GM23338 (cell line): ENCODE results near the gene EEA1. TPM values are rescaled to one million over a fixed set of nuclear protein-coding genes. Genes with fewer than 3 reads are reported as not detected.

Experiments
- ATAC-seq: fragments of 200-7000 bp; cut with Tn5 transposase; 3 replicates; pipeline ENCODE4 v1.9.1; 2020
- DNase-seq: peaks from one replicate; pipeline ENCODE4 v3.0.0-alpha.2; 2015; ENCODE audit warnings: low spot score
- H2AFZ ChIP-seq: fragments of 200-600 bp; sonication (generic); 2 replicates; pipeline ENCODE4 v1.8.0; 2016; ENCODE audit warnings: antibody characterized with exemption, mild to moderate bottlenecking, moderate library complexity
- H3F3A ChIP-seq: fragments of 200-600 bp; sonication (generic); replicated peaks from 2 replicates; pipeline ENCODE4 v1.8.0; 2017; ENCODE audit warnings: antibody characterized with exemption, mixed run types, low read depth
- H3K27ac ChIP-seq: fragments of 200-600 bp; sonication (generic); 2 replicates; pipeline ENCODE4 v1.6.1; 2016; ENCODE audit warnings: low read depth
- H3K27me3 ChIP-seq: fragments of 200-600 bp; sonication (generic); 2 replicates; pipeline ENCODE4 v1.8.0; 2016; ENCODE audit warnings: mild to moderate bottlenecking, mixed run types, moderate library complexity; ENCODE audit not compliant: insufficient read depth
- H3K36me3 ChIP-seq: fragments of 200-600 bp; sonication (generic); 2 replicates; pipeline ENCODE4 v1.8.0; 2016; ENCODE audit warnings: mild to moderate bottlenecking; ENCODE audit not compliant: insufficient read depth
- H3K4me1 ChIP-seq: fragments of 200-600 bp; sonication (generic); 2 replicates; pipeline ENCODE4 v1.8.0; 2016; ENCODE audit warnings: mild to moderate bottlenecking, moderate library complexity; ENCODE audit not compliant: insufficient read depth
- H3K4me2 ChIP-seq: fragments of 200-600 bp; sonication (generic); 2 replicates; pipeline ENCODE4 v1.7.1; 2017; ENCODE audit warnings: mixed run types
- H3K4me3 ChIP-seq: fragments of 200-600 bp; sonication (generic); 2 replicates; pipeline ENCODE4 v1.6.1; 2016; ENCODE audit warnings: mixed run types
- H3K79me2 ChIP-seq: fragments of 200-600 bp; sonication (generic); replicated peaks from 2 replicates; pipeline ENCODE4 v1.8.0; 2017; ENCODE audit warnings: mild to moderate bottlenecking; ENCODE audit not compliant: insufficient read depth
- H3K9me2 ChIP-seq: fragments of 200-600 bp; sonication (generic); 2 replicates; pipeline ENCODE4 v1.8.0; 2017; ENCODE audit not compliant: insufficient read depth
- H4K20me1 ChIP-seq: fragments of 200-600 bp; sonication (generic); replicated peaks from 2 replicates; pipeline ENCODE4 v1.8.0; 2017; ENCODE audit warnings: mild to moderate bottlenecking; ENCODE audit not compliant: insufficient read depth
- H3K27ac Mint-ChIP-seq: 2 replicates; pipeline ENCODE4 v1.8.0; 2020; ENCODE audit warnings: inconsistent platforms, mild to moderate bottlenecking, moderate library complexity, mixed read lengths
- H3K27me3 Mint-ChIP-seq: 3 replicates; pipeline ENCODE4 v1.8.0; 2022; ENCODE audit warnings: low read depth, mild to moderate bottlenecking, moderate library complexity, mixed read lengths, inconsistent platforms; ENCODE audit not compliant: insufficient read depth, poor library complexity
- H3K36me3 Mint-ChIP-seq: 3 replicates; pipeline ENCODE4 v1.8.0; 2021; ENCODE audit warnings: low read depth, mild to moderate bottlenecking, inconsistent platforms, moderate library complexity, mixed read lengths
- H3K4me1 Mint-ChIP-seq: 3 replicates; pipeline ENCODE4 v1.8.0; 2020; ENCODE audit warnings: mild to moderate bottlenecking, inconsistent platforms, mixed read lengths
- H3K4me3 Mint-ChIP-seq: 3 replicates; pipeline ENCODE4 v1.8.0; 2021; ENCODE audit warnings: moderate library complexity, mild to moderate bottlenecking, inconsistent platforms, mixed read lengths
- H3K9me3 Mint-ChIP-seq: 3 replicates; pipeline ENCODE4 v1.8.0; 2020; ENCODE audit warnings: moderate library complexity, mild to moderate bottlenecking, inconsistent platforms, mixed read lengths
- CREB1 ChIP-seq: fragments of 250-450 bp; sonication (Bioruptor Pico); IDR thresholded peaks from 2 replicates; pipeline ENCODE4 v1.5.0; 2020; ENCODE audit warnings: low read depth, mild to moderate bottlenecking, moderate library complexity
- ETS1 ChIP-seq: IDR thresholded peaks from 2 replicates; pipeline ENCODE4 v1.6.1; 2016; ENCODE audit warnings: antibody characterized with exemption
- EZH2 ChIP-seq: fragments of 200-600 bp; sonication (generic); IDR thresholded peaks from one replicate; pipeline ENCODE4 v1.8.0; 2017; ENCODE audit warnings: antibody characterized with exemption, mild to moderate bottlenecking, low read depth; ENCODE audit not compliant: unreplicated experiment
- EZH2phosphoT487 ChIP-seq: fragments of 200-600 bp; sonication (generic); IDR thresholded peaks from one replicate; pipeline ENCODE4 v1.8.1; 2018; ENCODE audit warnings: antibody characterized with exemption; ENCODE audit not compliant: unreplicated experiment
- JUNB ChIP-seq: IDR thresholded peaks from one replicate; pipeline ENCODE4 v1.6.1; 2016; ENCODE audit warnings: antibody characterized with exemption; ENCODE audit not compliant: unreplicated experiment
- NANOG ChIP-seq: IDR thresholded peaks from 2 replicates; pipeline ENCODE4 v1.6.1; 2016; ENCODE audit warnings: antibody characterized with exemption, borderline replicate concordance
- POLR2AphosphoS5 ChIP-seq: IDR thresholded peaks from 2 replicates; pipeline ENCODE4 v1.6.1; 2016; ENCODE audit warnings: antibody characterized with exemption, low read depth
- ZNF114 ChIP-seq: fragments of 250-450 bp; sonication (Bioruptor Pico); IDR thresholded peaks from 2 replicates; pipeline ENCODE4 v1.5.0; 2020; ENCODE audit warnings: mild to moderate bottlenecking, moderate library complexity
- ZNF331 ChIP-seq: fragments of 250-450 bp; sonication (Bioruptor Pico); IDR thresholded peaks from 2 replicates; pipeline ENCODE4 v1.5.0; 2020; ENCODE audit warnings: low read depth, mild to moderate bottlenecking, moderate library complexity
- ZNF462 ChIP-seq: fragments of 250-450 bp; sonication (Bioruptor Pico); IDR thresholded peaks from 2 replicates; pipeline ENCODE4 v1.5.0; 2020; ENCODE audit warnings: mild to moderate bottlenecking, moderate library complexity
- polyA plus RNA-seq: library from polyadenylated mRNA; unstranded; fragments of >200 nt; fragmentation: Nextera tagmentation; extraction: Ambion mirVana; gene quantifications from 2 replicates; pipeline ENCODE4 v1.2.1, GENCODE V29; 2016
- total RNA-seq: library from RNA; depleted of rRNA; stranded (reverse); fragments of >200 nt; shearing (Covaris generic); gene quantifications from 2 replicates; pipeline ENCODE4 v1.2.3, GENCODE V29; 2014

The EEA1 gene
- total and polyA plus RNA-seq, 2 experiments from 2014 or later: 10.0 to 41.1 TPM

GRCh38 chr12:92779902-92780301, 149.2 kb downstream of the EEA1 start (continued):
- TF ChIP-seq ZNF462 (CRISPR knock-in tag): no peak
- TF ChIP-seq POLR2AphosphoS5: no peak
- no peak for TF ChIP-seq JUNB
- no peak for TF ChIP-seq CREB1
- no peak for TF ChIP-seq EZH2phosphoT487
- TF ChIP-seq ETS1: no peak

- Histone ChIP-seq H3K9me2 (no peaks in the 10 kb centered on the region), H3K4me2 (no peak overlapping the region), H3K4me1 (peaks cover 19% of the 10 kb centered on the region), H3K4me3 (no peak overlapping the region), H2AFZ (no peak overlapping the region), H4K20me1 (no peaks in the 10 kb centered on the region), H3F3A (no peaks in the 10 kb centered on the region), H3K36me3 (no peaks in the 10 kb centered on the region), H3K27me3 (no peaks in the 10 kb centered on the region), H3K27ac (no peak overlapping the region), H3K79me2 (no peaks in the 10 kb centered on the region)
- Mint-ChIP-seq H3K4me1 (peaks cover 13% of the 10 kb centered on the region), H3K4me3 (no peak overlapping the region), H3K27me3 (no peaks in the 10 kb centered on the region), H3K9me3 (no peaks in the 10 kb centered on the region), H3K36me3 (peaks cover 7% of the 10 kb centered on the region; the same call in 2 of the 3 replicates), H3K27ac (no peak overlapping the region)
- DNase-seq: no peak
- no peak for ATAC-seq
- TF ChIP-seq ZNF114 (no peak), EZH2phosphoT487 (no peak), ZNF331 (CRISPR knock-in tag) (no peak), CREB1 (no peak), ZNF462 (CRISPR knock-in tag) (no peak), EZH2 (no peak), NANOG (no peak)
Observed at GRCh38 chr12:92778525-92778924, 150.6 kb downstream of the EEA1 start.
